OCI-LY1 (cell line): ENCODE measurements around the gene MAZ.

Source experiments
- CTCF ChIP-seq: fragments of 200-600 bp; sonication (generic), shearing (Covaris generic); IDR thresholded peaks from 2 replicates; pipeline ENCODE4 v1.5.1; 2017; ENCODE audit warnings: mild to moderate bottlenecking, antibody characterized with exemption, low read length, moderate library complexity, mixed read lengths
- EZH2 ChIP-seq: fragments of 200-600 bp; sonication (generic), shearing (Covaris generic); IDR thresholded peaks from 2 replicates; pipeline ENCODE4 v1.8.0; 2017; ENCODE audit warnings: borderline replicate concordance, mixed run types, mild to moderate bottlenecking, antibody characterized with exemption, low read length, moderate library complexity, mixed read lengths

GRCh38 chr16:29806099-29806579, at the start of gene MAZ:
- TF ChIP-seq CTCF (no peak), EZH2 (no peak)
